Measurements from ENCODE around the gene SCRT2.

SCRT2 gene

GRCh38 chr20:635028-635892 lies 40.3 kb downstream of the SCRT2 start:
- TF ChIP-seq POLR2A (IDR thresholded peaks at IDR 0.05; ENCODE audit: low read depth, low read length) = no peak
- no peak for TF ChIP-seq POLR2AphosphoS5 (IDR thresholded peaks at IDR 0.05; ENCODE audit: low read depth, low read length)
- TF ChIP-seq TAF1 (IDR thresholded peaks at IDR 0.05; ENCODE audit: borderline replicate concordance, low read depth, low read length) = no peak
- FAIRE-seq = no peak
- no peak for DNase-seq (ENCODE audit: insufficient read length)

GRCh38 chr20:634148-634925 lies 41.3 kb downstream of the SCRT2 start:
- DNase-seq (ENCODE audit: insufficient read length) (no peak), FAIRE-seq (no peak)
- TF ChIP-seq TAF1 (IDR thresholded peaks at IDR 0.05; ENCODE audit: borderline replicate concordance, low read depth, low read length) (no peak), POLR2AphosphoS5 (IDR thresholded peaks at IDR 0.05; ENCODE audit: low read depth, low read length) (no peak), POLR2A (IDR thresholded peaks at IDR 0.05; ENCODE audit: low read depth, low read length) (no peak)

- TF ChIP-seq POLR2AphosphoS5 (IDR thresholded peaks at IDR 0.05; ENCODE audit: low read depth, low read length) (no peak), POLR2A (IDR thresholded peaks at IDR 0.05; ENCODE audit: low read depth, low read length) (no peak), TAF1 (IDR thresholded peaks at IDR 0.05; ENCODE audit: borderline replicate concordance, low read depth, low read length) (no peak)
- DNase-seq (ENCODE audit: insufficient read length) = no peak
- FAIRE-seq = no peak
These were observed 44.5 kb downstream of the SCRT2 start for GRCh38 chr20:631101-631500.

- TF ChIP-seq TAF1 (IDR thresholded peaks at IDR 0.05; ENCODE audit: borderline replicate concordance, low read depth, low read length) = no peak
- TF ChIP-seq POLR2AphosphoS5 (IDR thresholded peaks at IDR 0.05; ENCODE audit: low read depth, low read length) = no peak
- TF ChIP-seq POLR2A (IDR thresholded peaks at IDR 0.05; ENCODE audit: low read depth, low read length) = no peak
- FAIRE-seq = no peak
- DNase-seq (ENCODE audit: insufficient read length) = no peak
These were observed 49.0 kb downstream of the SCRT2 start for GRCh38 chr20:626579-626978.

GRCh38 chr20:625360-625932 lies 50.2 kb downstream of the SCRT2 start:
- DNase-seq (ENCODE audit: insufficient read length) (no peak), FAIRE-seq (no peak)
- TF ChIP-seq POLR2AphosphoS5 (IDR thresholded peaks at IDR 0.05; ENCODE audit: low read depth, low read length) (no peak), POLR2A (IDR thresholded peaks at IDR 0.05; ENCODE audit: low read depth, low read length) (no peak), TAF1 (IDR thresholded peaks at IDR 0.05; ENCODE audit: borderline replicate concordance, low read depth, low read length) (no peak)

- no peak for TF ChIP-seq POLR2AphosphoS5 (IDR thresholded peaks at IDR 0.05; ENCODE audit: low read depth, low read length)
- no peak for TF ChIP-seq TAF1 (IDR thresholded peaks at IDR 0.05; ENCODE audit: borderline replicate concordance, low read depth, low read length)
- no peak for TF ChIP-seq POLR2A (IDR thresholded peaks at IDR 0.05; ENCODE audit: low read depth, low read length)
- no peak for FAIRE-seq
- DNase-seq (ENCODE audit: insufficient read length) = no peak
These were observed 51.9 kb downstream of the SCRT2 start for GRCh38 chr20:623704-624103.

- TF ChIP-seq POLR2A (IDR thresholded peaks at IDR 0.05; ENCODE audit: low read depth, low read length) (no peak), TAF1 (IDR thresholded peaks at IDR 0.05; ENCODE audit: borderline replicate concordance, low read depth, low read length) (no peak), POLR2AphosphoS5 (IDR thresholded peaks at IDR 0.05; ENCODE audit: low read depth, low read length) (no peak)
- DNase-seq (ENCODE audit: insufficient read length) = no peak
- FAIRE-seq = no peak
These were observed 52.6 kb downstream of the SCRT2 start for GRCh38 chr20:623021-623420.

GRCh38 chr20:622161-622560 lies 53.4 kb downstream of the SCRT2 start:
- no peak for DNase-seq (ENCODE audit: insufficient read length)
- FAIRE-seq = no peak
- no peak for TF ChIP-seq POLR2A (IDR thresholded peaks at IDR 0.05; ENCODE audit: low read depth, low read length)
- no peak for TF ChIP-seq POLR2AphosphoS5 (IDR thresholded peaks at IDR 0.05; ENCODE audit: low read depth, low read length)

GRCh38 chr20:621125-621756 lies 54.4 kb downstream of the SCRT2 start:
- TF ChIP-seq TAF1 (IDR thresholded peaks at IDR 0.05; ENCODE audit: borderline replicate concordance, low read depth, low read length) (no peak), POLR2AphosphoS5 (IDR thresholded peaks at IDR 0.05; ENCODE audit: low read depth, low read length) (no peak), POLR2A (IDR thresholded peaks at IDR 0.05; ENCODE audit: low read depth, low read length) (no peak)
- no peak for FAIRE-seq
- no peak for DNase-seq (ENCODE audit: insufficient read length)

- TF ChIP-seq POLR2AphosphoS5 (IDR thresholded peaks at IDR 0.05; ENCODE audit: low read depth, low read length) (no peak), POLR2A (IDR thresholded peaks at IDR 0.05; ENCODE audit: low read depth, low read length) (no peak), TAF1 (IDR thresholded peaks at IDR 0.05; ENCODE audit: borderline replicate concordance, low read depth, low read length) (no peak)
- DNase-seq (ENCODE audit: insufficient read length) (no peak), FAIRE-seq (no peak)
These were observed 55.4 kb downstream of the SCRT2 start for GRCh38 chr20:620246-620645.

- FAIRE-seq (no peak), DNase-seq (ENCODE audit: insufficient read length) (no peak)
- TF ChIP-seq POLR2A (IDR thresholded peaks at IDR 0.05; ENCODE audit: low read depth, low read length) (no peak), POLR2AphosphoS5 (IDR thresholded peaks at IDR 0.05; ENCODE audit: low read depth, low read length) (no peak), TAF1 (IDR thresholded peaks at IDR 0.05; ENCODE audit: borderline replicate concordance, low read depth, low read length) (no peak)
These were observed 56.6 kb downstream of the SCRT2 start for GRCh38 chr20:618980-619379.
